Tibial nerve (tissue), 3 donors: ENCODE data around the gene CAMKK2.

Experiments used
- CTCF ChIP-seq, 5 experiments: fragments of 200-600 bp in 3 of 5; fragments of 450-650 bp in 2 of 5; sonication (generic) in 3 of 5; IDR thresholded peaks; one replicate each; pipeline ENCODE4 v1.5.1; 2016 to 2019; ENCODE audit warnings: antibody characterized with exemption in 5 of 5, mild to moderate bottlenecking in 3 of 5, moderate library complexity in 2 of 5
- POLR2A ChIP-seq, 2 donors: fragments of 450-650 bp; IDR thresholded peaks; one replicate each; pipeline ENCODE4 v1.6.1; 2017; ENCODE audit warnings: antibody characterized with exemption in 2 of 2, mild to moderate bottlenecking in 2 of 2, moderate library complexity in 2 of 2

DNA sequence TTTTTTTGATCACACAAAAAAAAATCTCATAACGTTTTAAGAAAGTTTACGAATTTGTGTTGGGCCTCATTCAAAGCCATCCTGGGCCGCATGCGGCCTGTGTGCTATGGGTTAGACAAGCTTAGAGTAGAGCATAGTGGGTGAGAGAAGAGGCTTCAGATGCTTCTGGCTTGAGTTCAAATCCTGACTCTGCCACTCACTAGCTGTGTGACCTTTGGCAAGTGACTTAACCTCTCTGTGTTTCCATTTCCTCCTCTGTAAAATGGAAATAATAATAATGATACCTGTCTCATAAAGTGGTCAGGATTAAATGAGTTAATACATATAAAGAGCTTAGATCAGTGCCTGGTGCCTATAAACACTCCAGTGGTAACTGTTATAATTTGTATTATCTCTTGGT lies 80.4 kb downstream of the CAMKK2 start:
- TF ChIP-seq CTCF (IDR thresholded peaks at IDR 0.05), result no peak
- no peak for TF ChIP-seq POLR2A (IDR thresholded peaks at IDR 0.05)
